Gastroesophageal sphincter (tissue), 4 donors: ENCODE data around the gene SMG1. TPM values are rescaled to one million over a fixed set of nuclear protein-coding genes. Genes with fewer than 3 reads are reported as not detected.

Source experiments
- ATAC-seq: fragments of 150-250 bp; one replicate; pipeline ENCODE4 v1.9.1; 2016; ENCODE audit warnings: mild to moderate bottlenecking, moderate library complexity
- H3K27ac ChIP-seq, 4 donors: fragments of 200-600 bp; sonication (generic) in 3 of 4; 1 replicate in 3 of 4; 2 replicates in 1 of 4; pipeline ENCODE4 v1.5.1; 2016 to 2019
- H3K27me3 ChIP-seq: fragments of 200-600 bp; sonication (generic); one replicate; pipeline ENCODE4 v1.5.1; 2019
- H3K36me3 ChIP-seq, 2 donors: fragments of 200-600 bp; sonication (generic); one replicate each; pipeline ENCODE4 v1.5.1; 2019; ENCODE audit warnings: control low read depth in 1 of 2
- H3K4me1 ChIP-seq, 3 donors: fragments of 200-600 bp; sonication (generic); 1 replicate in 2 of 3; 2 replicates in 1 of 3; pipeline ENCODE4 v1.5.1; 2016 to 2019; ENCODE audit warnings: control low read depth in 2 of 3
- H3K4me3 ChIP-seq, 2 donors: fragments of 200-600 bp; sonication (generic); one replicate each; pipeline ENCODE4 v1.5.1; 2019; ENCODE audit warnings: mild to moderate bottlenecking in 1 of 2, moderate library complexity in 1 of 2
- H3K9me3 ChIP-seq, 3 donors: fragments of 200-600 bp; sonication (generic); one replicate each; pipeline ENCODE4 v1.5.1; 2017 to 2019; ENCODE audit warnings: control low read depth in 2 of 3
- EP300 ChIP-seq: sonication (generic); formaldehyde crosslinking; IDR thresholded peaks from one replicate; pipeline ENCODE4 v1.6.1; 2017; ENCODE audit warnings: antibody characterized with exemption, mild to moderate bottlenecking
- POLR2A ChIP-seq, 2 donors: fragments of 450-650 bp; IDR thresholded peaks; one replicate each; pipeline ENCODE4 v1.6.1; 2017; ENCODE audit warnings: antibody characterized with exemption in 2 of 2, mild to moderate bottlenecking in 2 of 2, moderate library complexity in 1 of 2
- POLR2AphosphoS5 ChIP-seq: sonication (generic); formaldehyde crosslinking; IDR thresholded peaks from one replicate; pipeline ENCODE4 v1.6.1; 2017; ENCODE audit warnings: antibody characterized with exemption
- WGBS, 2 donors: methylation state at CpG; one replicate each; pipeline ENCODE4 v1.1.5; 2018; ENCODE audit warnings: low coverage in 1 of 2; 5-methylcytosine and 5-hydroxymethylcytosine counted together
- total RNA-seq, 4 donors: library from RNA; depleted of rRNA; stranded (reverse); fragments of >200 nt; gene quantifications; one replicate each; pipeline ENCODE4 v1.1.0, GENCODE V29; 2016
- TF ChIP-seq, protein P1 (sequence below), 4 experiments: fragments of 200-600 bp in 2 of 4; fragments of 450-650 bp in 2 of 4; sonication (generic) in 1 of 4; IDR thresholded peaks; one replicate each; pipeline ENCODE4 v1.5.1; 2017 to 2019; ENCODE audit warnings: antibody characterized with exemption in 4 of 4, mild to moderate bottlenecking in 2 of 4, moderate library complexity in 2 of 4

The SMG1 gene
- total RNA-seq, 4 donors from 2014 or later = 49.0 to 106 (median 91.7) TPM

DNA sequence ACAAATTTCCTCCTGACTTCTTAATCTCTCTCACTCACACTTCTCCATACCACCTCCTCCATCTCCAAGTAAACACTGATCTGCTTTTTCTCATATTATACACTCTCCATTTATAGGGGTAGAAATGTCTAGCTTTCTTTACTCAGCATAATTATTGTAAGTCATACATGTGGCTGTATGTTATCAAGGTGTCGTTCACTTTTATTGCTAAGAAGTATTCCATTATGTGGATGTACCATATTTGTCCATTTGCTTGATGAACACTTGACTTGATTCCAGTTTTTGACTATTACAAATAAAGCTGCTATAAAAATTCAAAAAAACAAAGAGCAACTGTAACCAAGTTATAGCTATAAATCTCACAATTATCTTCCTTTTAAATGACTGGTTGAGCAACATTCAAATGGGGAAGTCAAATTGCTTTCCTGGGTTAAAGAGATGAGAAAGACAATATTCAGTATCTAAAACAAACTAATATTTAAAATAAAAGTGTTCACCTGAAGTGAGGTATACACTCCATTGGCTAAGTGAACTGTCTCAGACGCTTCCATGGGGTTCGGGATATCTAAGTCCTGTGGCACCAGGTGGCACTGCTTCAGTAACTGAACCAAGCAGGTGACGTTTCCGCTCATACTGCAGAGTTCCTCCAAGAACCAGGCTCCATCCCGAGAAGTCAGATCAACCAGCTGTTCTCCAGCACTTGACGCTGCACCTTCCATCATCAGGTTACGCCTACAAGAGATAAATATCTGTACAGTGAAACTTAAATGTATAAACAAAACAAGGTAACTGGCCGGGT, 92.3 kb downstream of the SMG1 start:
- no peak for ATAC-seq
- Histone ChIP-seq H3K36me3 (peaks cover 20 to 100% of the 10 kb centered on the region in 2 donors), H3K4me3 (no peak overlapping the region), H3K27ac (no peak overlapping the region), H3K27me3 (no peaks in the 10 kb centered on the region), H3K9me3 (no peaks in the 10 kb centered on the region), H3K4me1 (no peaks in the 10 kb centered on the region)
- no peak for TF ChIP-seq POLR2A (IDR thresholded peaks at IDR 0.05)
- TF ChIP-seq, protein P1, sequence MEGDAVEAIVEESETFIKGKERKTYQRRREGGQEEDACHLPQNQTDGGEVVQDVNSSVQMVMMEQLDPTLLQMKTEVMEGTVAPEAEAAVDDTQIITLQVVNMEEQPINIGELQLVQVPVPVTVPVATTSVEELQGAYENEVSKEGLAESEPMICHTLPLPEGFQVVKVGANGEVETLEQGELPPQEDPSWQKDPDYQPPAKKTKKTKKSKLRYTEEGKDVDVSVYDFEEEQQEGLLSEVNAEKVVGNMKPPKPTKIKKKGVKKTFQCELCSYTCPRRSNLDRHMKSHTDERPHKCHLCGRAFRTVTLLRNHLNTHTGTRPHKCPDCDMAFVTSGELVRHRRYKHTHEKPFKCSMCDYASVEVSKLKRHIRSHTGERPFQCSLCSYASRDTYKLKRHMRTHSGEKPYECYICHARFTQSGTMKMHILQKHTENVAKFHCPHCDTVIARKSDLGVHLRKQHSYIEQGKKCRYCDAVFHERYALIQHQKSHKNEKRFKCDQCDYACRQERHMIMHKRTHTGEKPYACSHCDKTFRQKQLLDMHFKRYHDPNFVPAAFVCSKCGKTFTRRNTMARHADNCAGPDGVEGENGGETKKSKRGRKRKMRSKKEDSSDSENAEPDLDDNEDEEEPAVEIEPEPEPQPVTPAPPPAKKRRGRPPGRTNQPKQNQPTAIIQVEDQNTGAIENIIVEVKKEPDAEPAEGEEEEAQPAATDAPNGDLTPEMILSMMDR (IDR thresholded peaks at IDR 0.05) = no peak
- no peak for TF ChIP-seq POLR2AphosphoS5
- no peak for TF ChIP-seq EP300
- WGBS, 2 donors = 81 to 96% methylated on average over 7 to 9 of the region's 9 CpGs

DNA sequence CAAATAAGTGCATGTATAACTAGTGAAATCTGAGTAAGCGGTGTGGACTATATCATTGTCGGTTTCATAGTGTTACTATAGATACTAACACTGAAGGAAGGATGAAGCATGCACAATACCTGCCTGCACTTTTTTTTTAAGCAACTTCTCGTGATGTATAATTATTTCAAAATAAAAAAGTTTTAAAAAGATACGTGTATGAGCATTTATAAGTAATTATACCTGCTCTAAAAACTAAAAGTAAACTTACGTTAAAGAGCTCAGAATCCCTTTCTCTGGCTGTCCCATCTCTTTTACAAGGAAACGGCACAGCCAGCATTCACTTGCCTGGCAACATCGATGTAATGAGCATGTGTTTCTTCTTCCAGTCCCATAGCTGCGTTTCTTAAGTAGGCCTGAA, 93.6 kb downstream of the SMG1 start:
- Histone ChIP-seq H3K4me3 (no peak overlapping the region), H3K27ac (no peak overlapping the region), H3K9me3 (no peaks in the 10 kb centered on the region), H3K36me3 (peaks cover 19 to 100% of the 10 kb centered on the region in 2 donors), H3K4me1 (no peaks in the 10 kb centered on the region), H3K27me3 (no peaks in the 10 kb centered on the region)
- WGBS, 2 donors = 83% methylated on average over 8 of the region's 8 CpGs
- ATAC-seq = no peak
- TF ChIP-seq POLR2A (IDR thresholded peaks at IDR 0.05) (no peak), POLR2AphosphoS5 (no peak), EP300 (no peak)
- TF ChIP-seq, protein P1 (IDR thresholded peaks at IDR 0.05) = no peak

DNA sequence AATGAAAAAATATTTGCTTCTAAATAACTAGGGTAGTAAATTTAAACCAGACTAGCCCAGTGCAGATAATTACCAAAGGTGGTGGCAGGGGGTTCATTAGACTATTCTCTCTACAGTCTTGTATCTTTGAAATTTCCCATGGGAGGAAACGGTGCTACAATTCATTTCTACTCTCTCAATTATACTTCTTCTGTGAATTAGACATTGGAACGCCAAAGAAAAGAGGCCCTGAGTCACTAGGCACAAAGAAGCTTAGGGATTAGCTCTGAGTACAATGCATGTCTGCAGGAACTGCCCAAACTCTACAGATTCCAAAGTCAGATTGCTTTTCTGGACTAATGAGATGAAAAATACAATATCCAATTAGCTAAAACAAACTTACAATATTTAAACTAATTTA, 94.2 kb downstream of the SMG1 start:
- Histone ChIP-seq H3K27ac (no peak overlapping the region), H3K36me3 (peaks cover 19 to 97% of the 10 kb centered on the region in 2 donors), H3K9me3 (no peaks in the 10 kb centered on the region), H3K4me3 (no peak overlapping the region), H3K27me3 (no peaks in the 10 kb centered on the region), H3K4me1 (no peaks in the 10 kb centered on the region)
- no peak for TF ChIP-seq POLR2A (IDR thresholded peaks at IDR 0.05)
- TF ChIP-seq POLR2AphosphoS5 = no peak
- no peak for TF ChIP-seq EP300
- TF ChIP-seq, protein P1 (IDR thresholded peaks at IDR 0.05) = no peak
- 67 to 91% methylated on average over 2 of the region's 2 CpGs for WGBS, 2 donors
- ATAC-seq = no peak

DNA sequence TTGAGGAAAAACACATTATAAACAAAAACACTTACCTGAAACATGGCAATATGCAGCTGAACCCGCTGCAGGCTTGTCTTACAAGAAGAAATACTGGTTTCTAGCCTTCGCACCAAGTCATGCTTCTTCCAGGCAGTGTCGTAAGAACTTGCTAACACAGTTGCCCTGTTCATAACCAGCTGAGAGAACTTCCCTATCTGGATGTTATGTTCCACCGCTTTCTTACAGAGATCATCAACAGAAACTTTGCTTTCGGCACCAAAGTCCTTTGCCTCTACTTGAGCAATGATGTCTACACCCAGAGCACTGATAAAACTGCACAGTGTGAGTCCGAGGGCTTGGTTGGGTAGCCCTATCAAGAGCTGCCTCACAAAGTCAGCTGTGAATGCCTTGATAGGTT, 97.0 kb downstream of the SMG1 start:
- Histone ChIP-seq H3K27me3 (no peaks in the 10 kb centered on the region), H3K36me3 (peaks cover 12 to 72% of the 10 kb centered on the region in 2 donors), H3K9me3 (no peaks in the 10 kb centered on the region), H3K27ac (no peak overlapping the region), H3K4me3 (no peak overlapping the region), H3K4me1 (no peaks in the 10 kb centered on the region)
- no peak for ATAC-seq
- 90 to 93% methylated on average over 4 to 6 of the region's 6 CpGs for WGBS, 2 donors
- TF ChIP-seq POLR2AphosphoS5 (no peak), EP300 (no peak)

DNA sequence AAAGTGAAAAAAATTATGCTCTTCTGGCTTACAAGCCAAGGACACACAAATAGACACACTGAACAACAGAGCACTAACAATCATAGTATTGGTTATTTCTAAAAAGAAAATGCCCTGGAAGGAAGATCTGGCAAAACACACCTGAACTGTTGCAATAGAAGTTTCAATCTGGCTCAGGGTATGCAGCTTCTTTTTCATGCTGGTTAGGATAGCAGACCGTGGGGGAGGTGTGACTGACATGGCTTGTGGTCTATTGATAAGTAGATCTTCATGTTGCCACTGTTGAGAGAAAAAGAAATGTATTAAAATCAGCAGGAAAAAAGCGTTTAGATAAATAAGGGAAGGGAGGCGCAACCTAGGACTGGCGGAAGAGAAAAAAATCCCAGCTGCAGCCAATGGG, 98.3 kb downstream of the SMG1 start:
- 82 to 89% methylated on average over 3 to 4 of the region's 4 CpGs for WGBS, 2 donors
- Histone ChIP-seq H3K27ac (no peak overlapping the region), H3K27me3 (no peaks in the 10 kb centered on the region), H3K4me3 (no peak overlapping the region), H3K9me3 (no peaks in the 10 kb centered on the region), H3K36me3 (peaks cover 7 to 59% of the 10 kb centered on the region in 2 donors), H3K4me1 (no peaks in the 10 kb centered on the region)
- TF ChIP-seq POLR2A (IDR thresholded peaks at IDR 0.05) (no peak), POLR2AphosphoS5 (no peak), EP300 (no peak)
- TF ChIP-seq, protein P1 (IDR thresholded peaks at IDR 0.05) = no peak
- no peak for ATAC-seq
